GM12874 (cell line): ENCODE measurements around the gene BOD1L1.

Experiments
- CTCF ChIP-seq: IDR thresholded peaks from 2 replicates; pipeline ENCODE4 v1.5.1; 2011; ENCODE audit warnings: low read depth, mild to moderate bottlenecking, control low read depth, low read length, moderate library complexity; ENCODE audit not compliant: insufficient read depth

The BOD1L1 gene

GRCh38 chr4:13577660-13578059, 49.9 kb downstream of the BOD1L1 start:
- no peak for TF ChIP-seq CTCF

GRCh38 chr4:13570916-13571315, 56.6 kb downstream of the BOD1L1 start:
- TF ChIP-seq CTCF: no peak

GRCh38 chr4:13567125-13567524, 60.4 kb downstream of the BOD1L1 start:
- no peak for TF ChIP-seq CTCF

- no peak for TF ChIP-seq CTCF
Measured at GRCh38 chr4:13562876-13563275, 64.6 kb downstream of the BOD1L1 start.

- TF ChIP-seq CTCF: no peak
Measured at GRCh38 chr4:13561673-13562072, 65.9 kb downstream of the BOD1L1 start.

GRCh38 chr4:13559413-13559812, 68.1 kb downstream of the BOD1L1 start:
- TF ChIP-seq CTCF: no peak

- no peak for TF ChIP-seq CTCF
Measured at GRCh38 chr4:13558881-13559280, 68.6 kb downstream of the BOD1L1 start.

GRCh38 chr4:13555325-13555724, 72.2 kb downstream of the BOD1L1 start:
- no peak for TF ChIP-seq CTCF
